ENCODE data around the gene FBLN1.

FBLN1 gene

DNA sequence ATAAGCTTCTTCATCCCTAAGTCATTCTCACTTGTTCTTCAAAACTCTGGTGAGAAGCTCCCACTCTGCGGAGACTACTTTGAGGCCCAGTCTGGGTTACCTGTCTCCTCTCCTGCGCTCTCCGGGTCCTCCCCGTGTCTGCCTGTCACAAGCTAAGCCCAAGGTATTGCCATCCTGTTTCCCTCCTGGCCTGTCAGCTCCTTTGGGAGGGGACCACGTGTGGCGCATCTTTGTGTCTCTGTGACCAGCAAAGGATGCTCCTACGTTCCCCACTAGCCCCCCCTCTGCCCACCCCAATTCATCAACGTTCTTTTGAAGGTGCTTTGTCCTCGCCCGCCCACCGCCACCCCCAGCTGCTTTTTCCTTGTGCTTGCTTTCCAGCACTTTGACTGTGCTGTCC, 31.8 kb upstream of the FBLN1 start:
- TF ChIP-seq, protein P1, sequence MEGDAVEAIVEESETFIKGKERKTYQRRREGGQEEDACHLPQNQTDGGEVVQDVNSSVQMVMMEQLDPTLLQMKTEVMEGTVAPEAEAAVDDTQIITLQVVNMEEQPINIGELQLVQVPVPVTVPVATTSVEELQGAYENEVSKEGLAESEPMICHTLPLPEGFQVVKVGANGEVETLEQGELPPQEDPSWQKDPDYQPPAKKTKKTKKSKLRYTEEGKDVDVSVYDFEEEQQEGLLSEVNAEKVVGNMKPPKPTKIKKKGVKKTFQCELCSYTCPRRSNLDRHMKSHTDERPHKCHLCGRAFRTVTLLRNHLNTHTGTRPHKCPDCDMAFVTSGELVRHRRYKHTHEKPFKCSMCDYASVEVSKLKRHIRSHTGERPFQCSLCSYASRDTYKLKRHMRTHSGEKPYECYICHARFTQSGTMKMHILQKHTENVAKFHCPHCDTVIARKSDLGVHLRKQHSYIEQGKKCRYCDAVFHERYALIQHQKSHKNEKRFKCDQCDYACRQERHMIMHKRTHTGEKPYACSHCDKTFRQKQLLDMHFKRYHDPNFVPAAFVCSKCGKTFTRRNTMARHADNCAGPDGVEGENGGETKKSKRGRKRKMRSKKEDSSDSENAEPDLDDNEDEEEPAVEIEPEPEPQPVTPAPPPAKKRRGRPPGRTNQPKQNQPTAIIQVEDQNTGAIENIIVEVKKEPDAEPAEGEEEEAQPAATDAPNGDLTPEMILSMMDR (conservative IDR thresholded peaks at IDR 0.05): no peak
- no peak overlapping the region for H3K27ac ChIP-seq

DNA sequence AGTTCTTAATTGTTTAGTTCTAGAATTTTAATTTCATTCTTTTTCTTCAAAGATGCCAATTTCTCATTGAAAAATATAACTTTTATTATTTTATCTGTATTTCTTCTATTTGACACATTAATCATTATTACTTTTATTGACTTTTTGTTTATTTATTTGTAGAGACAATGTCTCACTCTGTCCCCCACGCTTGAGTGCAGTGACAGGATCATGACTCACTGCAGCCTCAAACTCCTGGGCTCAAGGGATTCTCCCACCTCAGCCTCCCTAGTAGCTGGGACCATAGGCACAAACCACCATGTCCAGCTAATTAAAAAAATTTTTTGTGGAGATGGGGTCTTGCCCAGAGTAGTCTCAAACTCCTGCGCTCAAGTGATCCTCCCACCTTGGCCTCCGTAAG, 30.3 kb upstream of the FBLN1 start:
- TF ChIP-seq, protein P1 (conservative IDR thresholded peaks at IDR 0.05): no peak
- H3K27ac ChIP-seq: no peak overlapping the region

DNA sequence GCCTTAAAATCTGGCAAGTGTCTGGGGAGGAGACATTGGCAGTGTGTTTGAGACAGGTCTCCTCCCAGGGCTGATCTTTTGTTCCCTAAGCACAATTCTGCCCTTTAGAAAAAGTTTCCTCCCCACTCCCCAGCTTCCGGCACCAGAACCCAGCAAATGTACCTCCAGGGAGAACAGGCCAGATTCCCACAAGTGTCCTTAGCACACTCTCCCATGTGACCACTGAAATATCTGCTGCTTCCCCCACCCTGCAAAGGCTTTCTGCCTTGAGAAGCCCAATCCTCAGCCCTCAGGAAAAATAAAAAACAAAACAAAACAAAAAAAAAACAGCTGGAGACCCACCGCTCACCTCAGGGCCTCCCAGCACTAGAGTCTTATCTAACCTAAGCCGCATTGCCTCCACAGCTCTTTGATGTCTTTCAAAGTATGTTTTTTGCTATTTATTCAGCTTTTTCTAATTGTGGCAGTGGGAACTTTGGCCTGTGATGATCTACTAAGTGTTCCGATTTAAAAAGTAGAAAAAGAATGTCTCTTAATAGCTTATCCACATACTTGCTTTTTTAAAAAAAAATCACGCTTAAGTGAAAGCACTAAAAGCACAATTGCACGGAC, 29.0 kb upstream of the FBLN1 start:
- TF ChIP-seq, protein P1 (conservative IDR thresholded peaks at IDR 0.05): no peak
- no peak overlapping the region for H3K27ac ChIP-seq

DNA sequence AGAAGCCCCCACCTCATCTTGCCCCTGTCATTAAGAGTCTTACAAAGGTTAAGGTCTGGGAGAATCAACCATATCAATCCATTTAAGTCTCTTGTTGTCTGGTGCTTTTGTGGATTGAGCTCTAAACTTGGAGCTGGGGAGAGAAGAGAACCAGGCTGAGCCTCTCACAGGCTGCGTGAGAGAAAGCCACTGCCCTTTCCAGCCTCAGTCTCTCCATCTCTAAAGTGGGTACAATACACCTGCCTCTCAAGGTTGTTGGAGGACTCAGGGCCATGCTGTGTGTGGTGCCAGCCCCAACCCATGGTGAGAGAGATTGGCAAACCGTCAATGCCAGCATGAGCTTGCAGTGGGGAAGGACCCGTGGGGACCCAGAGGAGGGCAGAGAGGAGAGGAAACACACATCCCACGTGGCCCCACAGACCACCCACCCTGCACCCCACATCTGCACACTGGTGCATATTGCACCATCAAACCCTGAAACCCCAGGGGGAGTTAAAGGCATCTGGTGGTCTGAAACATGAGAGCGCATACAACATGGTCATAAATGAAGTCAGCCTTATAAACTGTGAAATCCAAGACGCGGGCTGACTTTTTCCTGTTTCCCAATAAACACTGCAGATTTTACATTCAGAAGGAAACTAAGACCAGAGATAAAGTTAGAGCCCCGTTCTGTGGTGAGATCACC, 27.5 kb upstream of the FBLN1 start:
- TF ChIP-seq, protein P1 (conservative IDR thresholded peaks at IDR 0.05): no peak
- no peak overlapping the region for H3K27ac ChIP-seq

DNA sequence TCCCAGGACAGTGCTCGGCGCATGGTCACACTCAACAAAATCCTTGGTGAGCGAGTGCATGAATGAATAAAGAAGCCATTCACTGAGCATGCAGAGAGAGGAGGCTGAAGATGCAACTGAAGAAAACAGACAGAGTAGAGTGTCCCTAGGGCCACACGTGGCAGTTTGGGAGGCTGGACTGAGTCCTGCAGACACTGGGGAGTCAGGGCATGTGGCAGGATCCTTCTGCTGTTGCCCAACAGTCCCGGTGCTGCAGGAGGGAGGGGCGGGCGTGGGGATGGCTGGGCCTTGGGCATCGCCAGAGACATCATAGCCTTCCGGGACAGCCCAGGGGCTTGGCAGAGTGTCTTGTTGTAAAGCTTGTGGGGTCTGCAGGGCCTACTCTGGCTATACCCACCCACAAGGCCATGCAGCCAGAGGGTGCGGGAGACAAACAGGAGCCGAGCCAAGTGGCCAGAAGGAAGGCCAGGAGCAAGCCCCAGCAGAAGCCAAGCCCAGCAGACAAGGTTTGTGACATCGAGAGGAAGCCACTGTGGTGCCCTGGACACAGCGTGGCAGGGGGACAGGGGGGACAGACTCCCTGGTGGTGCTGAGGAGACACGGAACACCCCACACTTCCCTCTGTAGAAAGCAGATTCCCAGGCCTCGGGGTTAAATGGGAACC, 26.7 kb upstream of the FBLN1 start:
- TF ChIP-seq, protein P1 (conservative IDR thresholded peaks at IDR 0.05): no peak

DNA sequence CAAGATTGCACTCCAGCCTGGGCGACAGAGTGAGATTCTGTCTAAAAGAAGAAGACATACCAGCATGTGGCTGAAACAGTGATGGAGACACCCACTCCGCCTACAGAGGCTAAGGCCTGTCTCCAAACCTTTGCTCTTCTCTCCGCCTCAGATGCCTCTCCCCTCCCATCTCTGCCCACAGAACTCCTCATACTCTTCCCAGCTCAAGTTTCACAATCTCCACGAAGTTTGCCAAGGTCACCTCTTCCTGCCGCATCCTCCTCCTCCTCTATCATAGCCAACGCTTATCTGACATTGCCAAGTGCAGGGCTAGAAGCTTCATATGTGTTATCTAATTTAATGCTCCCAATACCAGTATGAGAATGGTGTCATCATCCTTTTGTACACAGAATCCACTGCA, 25.9 kb upstream of the FBLN1 start:
- TF ChIP-seq, protein P1 (conservative IDR thresholded peaks at IDR 0.05): no peak
- H3K27ac ChIP-seq: no peak overlapping the region

More for the DNA sequence above, 26.7 kb upstream of the FBLN1 start:
- H3K27ac ChIP-seq: no peak overlapping the region

DNA sequence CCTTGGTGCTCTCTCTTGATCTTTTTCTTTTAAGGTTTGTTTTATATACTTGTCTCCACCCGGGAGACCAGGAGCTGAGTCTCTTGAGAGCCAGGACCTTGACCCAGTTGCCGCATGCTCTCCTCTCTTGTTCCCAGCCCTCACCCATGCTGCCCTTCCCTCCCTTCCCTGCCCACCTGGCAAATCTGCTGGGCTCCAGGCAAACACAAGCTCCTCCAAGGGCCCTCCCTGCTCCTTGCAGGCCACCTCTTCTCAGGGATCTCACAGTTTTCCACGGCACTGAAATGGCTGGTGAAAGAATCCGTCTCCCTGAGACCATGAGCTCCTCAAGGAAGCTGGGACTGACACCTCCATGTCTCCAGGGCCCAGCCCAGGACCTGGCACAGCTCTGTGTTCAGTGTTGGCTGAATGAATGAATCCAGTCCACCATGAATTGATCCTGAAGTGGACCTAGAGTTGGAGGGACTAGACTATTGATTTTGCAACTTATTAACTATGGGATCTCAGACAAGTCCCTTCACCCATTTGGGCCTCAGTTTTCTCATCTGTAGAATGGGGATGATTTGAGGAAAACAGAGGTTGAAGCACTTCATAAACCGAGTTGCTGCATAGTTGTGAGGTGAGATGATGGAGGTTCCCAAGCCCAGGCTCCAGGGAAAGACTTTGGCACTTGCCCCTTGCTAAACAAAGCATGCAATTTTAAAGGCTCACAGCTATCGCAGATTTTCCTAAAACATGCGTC, 25.1 kb upstream of the FBLN1 start:
- TF ChIP-seq, protein P1 (conservative IDR thresholded peaks at IDR 0.05): no peak
- no peak overlapping the region for H3K27ac ChIP-seq
